SU-DHL-6 (cell line): Measurements from ENCODE around the gene FCGR2B.
A peak's percentile ranks its signal among the peaks of the same experiment; 100 is the strongest.
"Not testable (repeated sequence)": the region's sequence is repeated elsewhere in the genome, so short reads cannot be mapped to it uniquely, and the experiment has no call there.

Source experiments
- H2AFZ ChIP-seq: fragments of 200-600 bp; sonication (generic); 2 replicates; pipeline ENCODE4 v1.6.1; 2014; ENCODE audit warnings: low read depth, mild to moderate bottlenecking, moderate library complexity, mixed read lengths, antibody characterized with exemption, low read length; ENCODE audit not compliant: severe bottlenecking
- H3F3A ChIP-seq: fragments of 200-600 bp; shearing (Covaris generic); 2 replicates; pipeline ENCODE4 v1.6.0; 2016; ENCODE audit warnings: antibody characterized with exemption, mild to moderate bottlenecking; ENCODE audit not compliant: insufficient read depth
- H3K27ac ChIP-seq: fragments of 200-600 bp; sonication (generic); 2 replicates; pipeline ENCODE4 v1.5.1; 2016; ENCODE audit warnings: low read depth, mild to moderate bottlenecking, low read length, moderate library complexity, mixed read lengths
- H3K27me3 ChIP-seq: fragments of 200-600 bp; sonication (generic), shearing (Covaris generic); 2 replicates; pipeline ENCODE4 v1.6.0; 2014; ENCODE audit warnings: mild to moderate bottlenecking, low read length
- H3K36me3 ChIP-seq: fragments of 200-600 bp; sonication (generic); 2 replicates; pipeline ENCODE4 v1.6.1; 2014; ENCODE audit warnings: mild to moderate bottlenecking, low read length, mixed read lengths
- H3K4me2 ChIP-seq: fragments of 300-600, 200-600 bp; shearing (Covaris generic), sonication (generic); 2 replicates; pipeline ENCODE4 v1.6.0; 2014; ENCODE audit warnings: low read length, low read depth, mild to moderate bottlenecking; ENCODE audit not compliant: poor library complexity, severe bottlenecking
- H3K4me3 ChIP-seq: fragments of 200-600 bp; sonication (generic); 2 replicates; pipeline ENCODE4 v1.5.1; 2014; ENCODE audit warnings: antibody characterized with exemption, low read length, mild to moderate bottlenecking, mixed read lengths; ENCODE audit not compliant: insufficient read depth, poor library complexity, severe bottlenecking
- H3K79me2 ChIP-seq: fragments of 200-600 bp; sonication (generic); 2 replicates; pipeline ENCODE4 v1.6.1; 2014; ENCODE audit warnings: mild to moderate bottlenecking, low read length, moderate library complexity; ENCODE audit not compliant: insufficient read depth
- H3K9ac ChIP-seq: fragments of 200-600 bp; sonication (generic); 2 replicates; pipeline ENCODE4 v1.7.0; 2014; ENCODE audit warnings: mild to moderate bottlenecking, low read length
- H3K9me2 ChIP-seq: fragments of 200-600 bp; sonication (generic); replicated peaks from 2 replicates; pipeline ENCODE4 v1.6.1; 2014; ENCODE audit warnings: low read length; ENCODE audit not compliant: insufficient read depth
- H3K9me3 ChIP-seq: fragments of 200-600 bp; sonication (generic); 2 replicates; pipeline ENCODE4 v1.6.1; 2014; ENCODE audit warnings: low read length, mixed read lengths; ENCODE audit not compliant: insufficient read depth
- H4K20me1 ChIP-seq: fragments of 200-600 bp; sonication (generic); 2 replicates; pipeline ENCODE4 v1.6.1; 2014; ENCODE audit warnings: low read depth, mild to moderate bottlenecking, antibody characterized with exemption, low read length, moderate library complexity, mixed read lengths
- EZH2phosphoT487 ChIP-seq: fragments of 200-600 bp; sonication (generic), shearing (Covaris generic); conservative IDR thresholded peaks from 2 replicates; pipeline ENCODE4 v1.6.1; 2018; ENCODE audit warnings: mild to moderate bottlenecking, antibody characterized with exemption, low read length, moderate library complexity, mixed read lengths
- TF ChIP-seq, protein P1 (sequence below): fragments of 200-600 bp; sonication (generic); IDR thresholded peaks from one replicate; pipeline ENCODE4 v1.5.1; 2017; ENCODE audit warnings: antibody characterized with exemption, mild to moderate bottlenecking, low read length, moderate library complexity; ENCODE audit not compliant: insufficient read depth, poor library complexity, severe bottlenecking

FCGR2B gene

GRCh38 chr1:161722406-161722805, 59.5 kb downstream of the FCGR2B start:
- no peaks in the 10 kb centered on the region for H3K9me2 ChIP-seq
- no peak overlapping the region for H3K4me3 ChIP-seq
- H3K27ac ChIP-seq: no peak overlapping the region
- H3K9ac ChIP-seq: no peak overlapping the region
- no peak overlapping the region for H3K4me2 ChIP-seq
- no peaks in the 10 kb centered on the region for H4K20me1 ChIP-seq
- no peak for TF ChIP-seq EZH2phosphoT487
- TF ChIP-seq, protein P1, sequence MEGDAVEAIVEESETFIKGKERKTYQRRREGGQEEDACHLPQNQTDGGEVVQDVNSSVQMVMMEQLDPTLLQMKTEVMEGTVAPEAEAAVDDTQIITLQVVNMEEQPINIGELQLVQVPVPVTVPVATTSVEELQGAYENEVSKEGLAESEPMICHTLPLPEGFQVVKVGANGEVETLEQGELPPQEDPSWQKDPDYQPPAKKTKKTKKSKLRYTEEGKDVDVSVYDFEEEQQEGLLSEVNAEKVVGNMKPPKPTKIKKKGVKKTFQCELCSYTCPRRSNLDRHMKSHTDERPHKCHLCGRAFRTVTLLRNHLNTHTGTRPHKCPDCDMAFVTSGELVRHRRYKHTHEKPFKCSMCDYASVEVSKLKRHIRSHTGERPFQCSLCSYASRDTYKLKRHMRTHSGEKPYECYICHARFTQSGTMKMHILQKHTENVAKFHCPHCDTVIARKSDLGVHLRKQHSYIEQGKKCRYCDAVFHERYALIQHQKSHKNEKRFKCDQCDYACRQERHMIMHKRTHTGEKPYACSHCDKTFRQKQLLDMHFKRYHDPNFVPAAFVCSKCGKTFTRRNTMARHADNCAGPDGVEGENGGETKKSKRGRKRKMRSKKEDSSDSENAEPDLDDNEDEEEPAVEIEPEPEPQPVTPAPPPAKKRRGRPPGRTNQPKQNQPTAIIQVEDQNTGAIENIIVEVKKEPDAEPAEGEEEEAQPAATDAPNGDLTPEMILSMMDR: no peak
- no peaks in the 10 kb centered on the region for H3K27me3 ChIP-seq
- H3K36me3 ChIP-seq: no peaks in the 10 kb centered on the region
- no peaks in the 10 kb centered on the region for H3K79me2 ChIP-seq
- H3F3A ChIP-seq: peaks cover 15% of the 10 kb centered on the region
- no peak overlapping the region for H2AFZ ChIP-seq
- H3K9me3 ChIP-seq: no peaks in the 10 kb centered on the region

DNA sequence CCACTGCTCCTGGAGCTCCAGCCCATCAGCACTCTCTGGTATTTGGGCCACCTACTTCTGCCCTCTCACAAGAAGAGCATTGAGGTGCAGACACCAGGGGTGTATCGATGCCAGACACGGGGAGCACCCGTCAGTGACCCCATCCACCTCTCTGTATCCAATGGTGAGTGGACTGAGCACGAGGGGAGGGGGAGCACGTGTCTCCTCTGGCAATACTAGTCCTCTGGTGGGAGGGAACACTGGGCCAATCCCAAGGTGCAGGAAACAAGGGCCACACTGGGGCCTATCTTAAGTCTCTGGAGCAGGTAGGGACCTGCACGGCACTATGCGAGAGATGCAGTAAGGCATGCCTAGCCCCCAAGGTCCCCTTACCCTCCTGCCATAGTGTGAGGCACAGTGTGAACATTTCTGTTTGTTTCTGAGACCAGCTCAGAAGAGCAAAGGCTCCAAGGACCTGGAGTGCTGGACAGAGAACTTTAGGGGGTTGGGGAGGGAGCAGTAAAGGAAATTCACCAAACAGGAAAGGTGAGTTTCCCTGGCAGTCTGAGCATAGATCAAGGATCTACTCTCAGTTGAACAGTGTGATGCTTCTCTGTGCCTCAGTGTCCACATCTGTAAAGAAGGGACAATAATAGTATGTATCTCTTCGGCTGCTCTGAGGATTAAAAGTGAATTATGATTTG, 60.7 kb downstream of the FCGR2B start:
- no peak for TF ChIP-seq EZH2phosphoT487
- TF ChIP-seq, protein P1: no peak
- Histone ChIP-seq H3K27me3 (no peaks in the 10 kb centered on the region), H4K20me1 (no peaks in the 10 kb centered on the region), H3F3A (peaks cover 22% of the 10 kb centered on the region), H3K4me3 (no peak overlapping the region), H3K27ac (no peak overlapping the region), H3K4me2 (no peak overlapping the region), H2AFZ (no peak overlapping the region), H3K9me3 (no peaks in the 10 kb centered on the region), H3K9ac (no peak overlapping the region), H3K9me2 (no peaks in the 10 kb centered on the region), H3K79me2 (no peaks in the 10 kb centered on the region), H3K36me3 (no peaks in the 10 kb centered on the region)

- H3K9me3 ChIP-seq, H3K27ac ChIP-seq, H3K27me3 ChIP-seq, H4K20me1 ChIP-seq, H3K9me2 ChIP-seq, H3K36me3 ChIP-seq, H3K79me2 ChIP-seq: not testable (repeated sequence)
- H2AFZ ChIP-seq: peak overlapping the region; percentile 54
- peaks cover 18% of the 10 kb centered on the region for H3F3A ChIP-seq
- peak overlapping the region; percentile 78 for H3K4me2 ChIP-seq
- H3K9ac ChIP-seq: peak overlapping the region; percentile 88
- peak overlapping the region; percentile 72 for H3K4me3 ChIP-seq
Observed at GRCh38 chr1:161725258-161725907, 62.4 kb downstream of the FCGR2B start.

DNA sequence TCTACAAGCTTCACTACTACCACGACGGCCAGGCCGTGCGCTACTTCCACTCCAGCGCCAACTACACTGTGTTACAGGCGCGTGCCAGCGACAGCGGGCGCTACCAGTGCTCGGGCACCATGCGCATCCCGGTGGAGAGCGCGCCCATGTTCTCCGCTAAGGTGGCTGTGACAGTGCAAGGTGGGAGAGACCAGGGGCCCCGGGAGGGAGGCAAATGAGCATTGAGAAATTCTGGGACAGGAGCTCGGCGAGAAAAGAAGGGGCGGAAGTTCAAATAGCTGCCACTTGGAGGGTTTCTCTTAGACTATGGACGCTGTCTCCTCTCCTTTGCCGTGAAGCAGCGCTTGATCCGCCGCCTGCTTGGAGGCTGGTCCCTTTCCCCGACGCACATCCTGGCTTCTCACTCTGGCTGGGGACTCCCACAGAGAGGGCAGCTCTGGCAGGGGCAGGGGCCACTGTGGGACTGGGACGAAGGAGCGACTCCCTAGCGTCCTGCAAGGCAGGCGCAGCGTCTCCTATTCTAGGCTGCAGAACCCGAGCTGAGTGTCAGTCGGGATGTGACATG, 63.0 kb downstream of the FCGR2B start:
- Histone ChIP-seq H3K79me2 (no peaks in the 10 kb centered on the region), H3K9me3 (no peaks in the 10 kb centered on the region), H3K4me3 (peak overlapping the region; percentile 72), H3K4me2 (peak overlapping the region; percentile 78), H3K36me3 (no peaks in the 10 kb centered on the region), H3K27ac (peak overlapping the region; percentile 52), H2AFZ (peak overlapping the region; percentile 54), H3K27me3 (no peaks in the 10 kb centered on the region), H3K9me2 (no peaks in the 10 kb centered on the region), H4K20me1 (no peaks in the 10 kb centered on the region), H3F3A (peaks cover 14% of the 10 kb centered on the region), H3K9ac (peak overlapping the region; percentile 88)
- TF ChIP-seq, protein P1: no peak
- TF ChIP-seq EZH2phosphoT487: no peak
